Measurements from ENCODE around the gene GATAD2B.
"Not testable (repeated sequence)": the region's sequence is repeated elsewhere in the genome, so short reads cannot be mapped to it uniquely, and the experiment has no call there.

GATAD2B gene

DNA sequence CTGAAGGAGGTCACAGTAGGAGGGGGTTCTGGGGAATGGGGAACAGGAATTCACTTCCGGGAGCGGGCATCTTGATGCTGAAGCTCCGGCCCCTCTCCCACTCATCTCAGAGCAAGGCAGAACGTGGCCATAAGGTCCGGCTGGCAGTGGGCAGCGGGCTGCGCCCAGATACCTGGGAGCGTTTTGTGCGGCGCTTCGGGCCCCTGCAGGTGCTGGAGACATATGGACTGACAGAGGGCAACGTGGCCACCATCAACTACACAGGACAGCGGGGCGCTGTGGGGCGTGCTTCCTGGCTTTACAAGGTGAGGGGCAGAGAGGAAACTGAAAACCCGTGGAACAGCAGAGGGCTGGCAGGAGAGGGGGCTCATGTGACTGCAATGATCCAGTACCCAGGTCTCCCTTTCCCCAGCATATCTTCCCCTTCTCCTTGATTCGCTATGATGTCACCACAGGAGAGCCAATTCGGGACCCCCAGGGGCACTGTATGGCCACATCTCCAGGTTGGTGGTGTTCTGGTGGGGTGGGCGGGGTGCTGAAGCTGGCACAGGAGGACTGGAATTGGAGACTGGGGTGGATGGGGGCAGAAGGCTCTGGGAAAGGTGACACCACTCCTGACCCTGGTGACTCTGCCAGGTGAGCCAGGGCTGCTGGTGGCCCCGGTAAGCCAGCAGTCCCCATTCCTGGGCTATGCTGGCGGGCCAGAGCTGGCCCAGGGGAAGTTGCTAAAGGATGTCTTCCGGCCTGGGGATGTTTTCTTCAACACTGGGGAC is 144.5 kb downstream of the GATAD2B start:
- peak; percentile 36 for DNase-seq (ENCODE audit: low spot score)

DNA sequence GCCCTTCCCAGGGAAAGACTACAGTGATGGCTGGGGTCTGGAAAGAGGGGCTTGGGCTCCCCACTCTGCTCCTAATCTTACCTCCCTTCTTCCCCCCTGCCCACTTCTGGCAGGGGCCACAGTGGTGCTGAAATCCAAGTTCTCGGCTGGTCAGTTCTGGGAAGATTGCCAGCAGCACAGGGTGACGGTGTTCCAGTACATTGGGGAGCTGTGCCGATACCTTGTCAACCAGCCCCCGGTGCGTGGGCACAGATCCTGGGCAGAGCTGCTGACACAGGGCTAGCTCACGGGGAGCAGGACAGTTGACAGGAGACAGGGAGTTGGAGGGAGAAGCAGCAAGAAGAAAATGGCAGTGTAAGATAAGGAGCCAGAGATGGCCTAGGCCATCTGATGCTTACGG is 145.1 kb downstream of the GATAD2B start:
- DNase-seq (ENCODE audit: low spot score): peak; percentile 38

DNA sequence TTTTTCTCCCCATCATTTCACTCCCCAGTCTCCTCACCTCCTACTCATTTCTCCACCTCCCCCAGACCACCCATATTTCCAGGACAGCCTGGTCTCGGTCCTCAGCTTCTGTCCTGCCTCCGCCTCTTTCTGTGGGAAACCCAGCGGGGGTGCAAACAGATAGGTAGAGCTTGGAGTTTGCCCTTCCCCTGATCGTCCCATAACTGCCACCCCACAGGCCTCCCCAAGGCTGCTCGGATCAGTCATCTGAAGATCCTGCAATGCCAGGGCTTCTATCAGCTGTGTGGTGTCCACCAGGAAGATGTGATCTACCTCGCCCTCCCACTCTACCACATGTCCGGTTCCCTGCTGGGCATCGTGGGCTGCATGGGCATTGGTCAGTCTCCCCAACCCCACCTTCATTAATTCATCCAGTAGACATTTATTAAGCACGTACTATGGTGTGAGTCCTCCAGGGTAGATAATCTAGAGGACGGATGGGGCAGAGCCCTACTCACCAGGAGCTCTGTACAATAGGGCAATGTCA is 145.9 kb downstream of the GATAD2B start:
- DNase-seq (ENCODE audit: low spot score): no peak

DNA sequence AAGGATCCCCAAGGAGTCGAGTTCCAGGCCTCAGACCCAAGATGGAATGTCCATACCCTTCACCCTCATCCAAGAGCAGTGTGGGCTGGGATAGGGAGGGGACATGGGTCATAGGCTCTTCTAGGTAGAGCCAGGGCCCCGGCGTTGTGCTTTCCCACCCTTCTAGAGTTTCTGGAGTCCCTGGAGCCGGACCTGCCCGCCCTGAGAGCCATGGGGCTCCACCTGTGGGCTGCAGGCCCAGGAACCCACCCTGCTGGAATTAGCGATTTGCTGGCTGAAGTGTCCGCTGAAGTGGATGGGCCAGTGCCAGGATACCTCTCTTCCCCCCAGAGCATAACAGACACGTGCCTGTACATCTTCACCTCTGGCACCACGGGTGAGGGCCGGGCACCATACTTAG is 146.4 kb downstream of the GATAD2B start:
- DNase-seq (ENCODE audit: low spot score): no peak

DNA sequence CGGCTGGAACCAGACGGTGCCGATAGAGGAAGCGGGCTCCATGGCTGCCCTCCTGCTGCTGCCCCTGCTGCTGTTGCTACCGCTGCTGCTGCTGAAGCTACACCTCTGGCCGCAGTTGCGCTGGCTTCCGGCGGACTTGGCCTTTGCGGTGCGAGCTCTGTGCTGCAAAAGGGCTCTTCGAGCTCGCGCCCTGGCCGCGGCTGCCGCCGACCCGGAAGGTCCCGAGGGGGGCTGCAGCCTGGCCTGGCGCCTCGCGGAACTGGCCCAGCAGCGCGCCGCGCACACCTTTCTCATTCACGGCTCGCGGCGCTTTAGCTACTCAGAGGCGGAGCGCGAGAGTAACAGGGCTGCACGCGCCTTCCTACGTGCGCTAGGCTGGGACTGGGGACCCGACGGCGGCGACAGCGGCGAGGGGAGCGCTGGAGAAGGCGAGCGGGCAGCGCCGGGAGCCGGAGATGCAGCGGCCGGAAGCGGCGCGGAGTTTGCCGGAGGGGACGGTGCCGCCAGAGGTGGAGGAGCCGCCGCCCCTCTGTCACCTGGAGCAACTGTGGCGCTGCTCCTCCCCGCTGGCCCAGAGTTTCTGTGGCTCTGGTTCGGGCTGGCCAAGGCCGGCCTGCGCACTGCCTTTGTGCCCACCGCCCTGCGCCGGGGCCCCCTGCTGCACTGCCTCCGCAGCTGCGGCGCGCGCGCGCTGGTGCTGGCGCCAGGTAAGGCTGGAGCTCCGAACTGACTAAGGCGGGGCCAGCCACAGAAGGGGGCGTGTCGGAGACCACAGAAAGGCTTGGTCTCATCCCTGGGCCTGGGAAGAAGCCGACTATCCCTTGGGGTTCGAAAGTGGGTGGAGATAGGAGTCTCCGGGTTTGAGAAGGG is 147.1 kb downstream of the GATAD2B start:
- peak; percentile 58 for DNase-seq (ENCODE audit: low spot score)

DNA sequence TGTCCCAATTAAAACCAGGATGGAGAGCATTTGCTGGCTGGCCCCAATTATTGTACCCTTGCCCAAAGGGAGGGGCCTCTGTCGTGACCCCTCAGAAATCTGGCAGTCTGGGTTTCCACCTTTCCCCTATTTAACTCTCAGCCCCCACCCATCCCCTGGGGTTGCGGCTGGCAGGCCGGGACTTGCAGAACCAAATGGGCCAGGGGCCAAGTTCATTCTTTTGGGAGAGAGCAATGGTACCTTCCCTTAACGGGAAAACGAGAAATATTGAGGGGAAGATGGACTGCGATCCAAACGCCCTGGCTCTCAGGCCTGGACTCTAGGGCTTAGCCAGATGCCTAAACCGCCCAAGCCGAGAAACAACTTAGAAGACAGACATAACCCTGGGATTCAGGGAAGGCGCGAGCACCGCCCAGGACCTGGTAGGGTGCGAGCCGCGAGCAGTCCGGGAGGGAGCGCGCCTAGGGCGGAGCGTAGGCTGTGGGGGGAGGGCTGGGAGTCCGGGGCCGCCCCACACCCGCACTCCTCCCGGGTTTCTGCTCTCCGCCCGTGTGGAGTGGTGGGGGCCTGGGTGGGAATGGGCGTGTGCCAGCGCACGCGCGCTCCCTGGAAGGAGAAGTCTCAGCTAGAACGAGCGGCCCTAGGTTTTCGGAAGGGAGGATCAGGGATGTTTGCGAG is 147.9 kb downstream of the GATAD2B start, which contains the start of gene SLC27A3:
SLC27A3 (plus strand) TSS at position 628 of the 678 bp plus-strand sequence. CDS start 91 bp downstream, outside the sequence.
- DNase-seq (ENCODE audit: low spot score): peak; percentile 60

DNA sequence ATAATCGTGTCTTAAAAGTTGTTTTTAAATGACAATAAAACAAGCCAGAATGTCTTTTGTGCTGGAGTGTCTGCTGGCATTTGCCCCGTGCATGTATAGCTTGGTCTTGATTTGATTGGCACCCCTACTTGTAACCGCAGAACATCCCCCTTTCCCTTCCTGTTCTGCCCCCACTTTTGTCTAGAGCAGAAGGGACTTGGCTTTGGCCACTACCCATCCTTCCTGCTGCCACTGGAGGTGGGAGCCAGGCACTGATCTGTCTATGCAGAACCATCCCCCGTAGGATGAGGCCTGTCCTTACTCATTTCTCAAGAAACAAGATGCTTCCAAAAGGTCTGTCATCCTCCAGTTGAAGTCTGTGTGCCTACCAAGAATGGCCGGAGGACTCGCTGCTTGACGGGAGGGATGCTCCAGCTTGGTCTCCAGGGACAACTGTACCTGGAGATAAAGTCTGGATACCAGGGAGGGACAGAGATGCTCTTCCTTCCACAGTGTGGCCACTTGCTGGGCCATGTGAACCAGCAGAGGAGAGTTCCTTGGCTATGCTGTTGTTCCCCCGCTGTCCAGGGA is 148.7 kb downstream of the GATAD2B start:
- DNase-seq (ENCODE audit: low spot score): no peak

DNA sequence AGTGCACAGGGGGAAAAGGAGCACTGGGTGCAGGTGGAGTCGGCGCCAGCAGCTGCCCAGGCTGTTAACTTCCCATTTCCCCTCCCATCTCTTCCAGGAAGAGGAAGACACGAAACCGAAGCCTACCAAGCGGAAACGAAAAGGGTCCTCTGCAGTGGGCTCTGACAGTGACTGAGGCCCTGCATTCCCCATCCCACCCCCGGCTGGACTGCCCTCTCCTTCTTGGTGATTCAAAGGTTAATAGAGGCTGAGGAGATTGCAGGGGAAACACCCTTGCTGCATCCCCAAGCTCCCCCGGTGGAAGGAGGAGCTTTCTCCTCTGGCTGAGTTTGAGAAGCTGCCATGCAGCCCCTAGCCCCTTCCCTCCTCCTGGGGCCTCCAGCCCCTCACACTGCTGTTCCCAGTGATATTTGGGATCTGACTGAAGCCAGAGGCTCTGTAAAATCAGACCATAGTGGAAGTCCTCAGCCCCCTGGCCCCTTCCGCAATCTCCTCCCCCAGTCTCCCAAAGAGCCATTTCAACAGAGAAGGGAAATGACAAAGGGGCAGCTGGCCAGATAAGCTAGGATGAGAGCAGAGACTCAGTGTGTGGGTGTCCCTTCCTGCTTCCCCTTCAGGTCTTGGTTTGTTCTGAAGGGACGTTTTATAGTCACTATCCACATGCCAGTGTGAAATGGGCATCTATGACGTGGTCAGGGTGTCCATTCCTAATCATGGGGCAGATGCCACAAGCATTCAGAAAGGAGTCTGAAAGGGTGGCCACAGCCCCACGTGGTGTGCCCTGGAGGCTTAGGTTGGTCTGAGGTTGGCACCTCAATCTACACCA is 149.5 kb downstream of the GATAD2B start:
- no peak for DNase-seq (ENCODE audit: low spot score)

DNA sequence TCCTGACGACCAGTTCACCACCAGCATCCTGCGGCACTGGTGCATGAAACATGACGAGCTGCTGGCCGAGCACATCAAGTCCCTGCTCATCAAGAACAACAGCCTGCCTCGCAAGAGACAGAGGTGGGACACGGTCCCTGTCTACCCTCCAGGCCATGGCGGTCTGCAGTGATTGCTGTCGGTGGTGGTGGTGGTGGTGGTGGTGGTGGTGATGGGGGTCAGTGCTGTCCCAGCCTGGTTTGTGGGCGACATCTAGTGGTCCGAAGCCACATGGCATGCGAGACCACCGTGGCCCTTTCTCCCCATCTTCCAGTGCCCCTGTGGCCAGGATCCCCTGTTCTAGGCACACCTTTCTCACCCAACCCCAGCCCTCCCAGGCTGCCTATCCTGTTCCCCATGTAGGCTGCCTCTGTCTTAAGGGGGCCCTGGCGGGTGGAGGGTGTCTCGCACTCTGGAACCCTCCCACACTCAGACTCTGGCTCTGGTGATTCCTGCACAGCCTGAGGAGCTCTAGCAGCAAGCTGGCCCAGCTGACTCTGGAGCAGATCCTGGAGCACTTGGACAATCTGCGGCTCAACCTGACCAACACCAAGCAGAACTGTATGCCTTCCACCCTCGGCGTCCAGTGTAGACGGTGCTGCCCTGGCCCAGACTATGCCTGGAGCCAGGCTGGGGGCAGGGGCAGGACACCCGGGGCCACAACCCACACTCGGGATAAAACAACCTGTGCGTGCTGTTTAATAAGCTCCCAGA is 150.8 kb downstream of the GATAD2B start:
- DNase-seq (ENCODE audit: low spot score): no peak

DNA sequence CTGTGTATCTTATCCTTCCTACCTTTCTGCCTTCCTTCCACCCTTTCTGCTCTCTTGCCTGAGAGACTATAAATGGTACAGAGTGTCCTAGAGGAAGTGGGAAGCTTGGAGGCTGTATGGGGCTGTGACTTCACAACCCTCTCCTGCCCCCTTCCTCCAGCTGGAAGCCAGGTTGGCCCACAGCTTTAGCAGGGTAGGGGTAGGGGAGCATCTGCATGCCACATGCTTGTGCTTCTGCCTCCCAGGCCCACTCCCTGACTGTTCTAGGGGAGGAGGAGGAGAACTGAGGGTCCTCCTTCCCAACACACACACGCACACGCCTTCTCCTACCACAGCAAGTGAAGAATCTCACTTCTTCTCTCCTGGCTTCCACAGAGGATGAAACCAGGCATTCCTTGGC is 151.5 kb downstream of the GATAD2B start:
- DNase-seq (ENCODE audit: low spot score): no peak

DNA sequence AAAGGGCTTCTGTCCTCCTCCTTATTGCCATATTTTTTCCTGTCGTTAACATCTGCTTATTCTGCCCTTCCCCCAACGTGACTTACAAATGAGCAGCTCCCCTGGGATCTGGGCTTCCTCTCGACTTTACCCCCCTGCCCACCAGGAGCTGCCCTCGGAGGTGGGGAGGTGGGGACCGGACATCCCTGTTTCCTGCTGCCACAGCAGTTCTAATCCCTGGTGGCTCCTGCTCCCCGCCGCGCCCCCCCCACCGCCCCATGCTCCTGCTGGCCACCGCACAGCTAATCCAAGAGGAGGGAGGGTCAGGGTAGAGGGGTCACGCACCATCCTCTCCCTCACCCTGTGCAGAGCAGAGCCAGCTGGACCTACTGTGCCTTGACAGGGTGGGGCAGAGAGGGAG is 152.0 kb downstream of the GATAD2B start:
- DNase-seq (ENCODE audit: low spot score): no peak

DNA sequence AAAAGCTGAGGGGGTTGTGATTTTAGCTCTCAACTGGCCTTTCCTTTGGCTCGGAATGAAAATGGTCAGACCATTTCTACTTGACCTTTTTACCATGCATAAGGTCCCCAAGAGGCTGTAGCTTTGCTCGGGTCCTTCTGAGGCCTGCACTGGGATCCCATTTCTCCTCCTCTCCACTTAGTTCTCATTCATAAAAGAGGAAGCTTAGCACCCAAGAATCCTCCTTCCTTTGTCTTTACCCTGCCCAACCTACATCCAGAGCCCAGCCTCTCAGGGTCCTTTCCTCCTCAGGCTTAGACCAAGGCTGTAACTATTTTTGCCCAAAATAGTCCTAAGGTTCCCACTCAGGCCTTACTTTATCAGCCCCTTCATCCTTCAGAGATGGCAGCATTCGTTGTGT is 153.6 kb downstream of the GATAD2B start:
- DNase-seq (ENCODE audit: low spot score): no peak

DNA sequence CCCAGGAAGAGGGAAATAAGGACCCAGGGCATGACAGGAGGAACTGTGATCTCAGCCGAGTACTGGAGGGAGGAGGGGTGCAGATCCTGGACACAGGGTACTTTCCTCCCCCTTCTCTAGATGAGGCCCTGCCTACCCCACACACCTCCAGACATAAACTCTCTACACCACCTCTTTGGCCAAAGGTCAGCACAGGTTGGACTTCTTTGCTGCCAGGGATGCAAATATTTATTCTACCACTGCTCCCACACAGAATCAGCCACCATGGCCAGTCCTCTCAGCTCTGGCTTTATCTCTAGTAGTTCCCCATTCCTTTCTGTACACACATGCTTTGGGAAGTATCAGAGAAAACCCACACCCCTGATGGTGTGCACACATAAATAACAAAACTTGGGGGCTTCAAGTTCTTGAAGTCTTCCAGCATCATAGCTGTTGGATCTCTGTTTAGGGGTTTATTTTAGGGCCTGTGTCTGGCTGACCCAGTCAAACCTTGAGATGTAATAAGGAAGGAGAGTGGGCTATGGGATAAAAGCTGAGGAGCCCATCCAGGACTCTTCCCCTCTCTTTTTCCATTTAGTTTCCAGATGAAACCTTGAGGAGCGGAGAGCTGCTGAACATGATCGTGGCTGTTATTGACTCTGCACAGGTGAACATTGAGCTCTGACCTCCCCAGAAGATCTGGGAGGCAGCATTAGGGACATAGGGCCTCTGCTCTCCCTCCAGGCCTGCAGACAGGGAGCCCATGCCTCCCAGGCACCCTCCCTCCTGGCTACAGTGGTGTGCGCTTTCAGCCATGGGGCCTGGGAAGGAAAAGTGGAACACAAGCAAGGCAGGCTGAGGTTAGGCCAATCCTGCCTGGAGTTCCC is 154.2 kb downstream of the GATAD2B start:
- no peak for DNase-seq (ENCODE audit: low spot score)

DNA sequence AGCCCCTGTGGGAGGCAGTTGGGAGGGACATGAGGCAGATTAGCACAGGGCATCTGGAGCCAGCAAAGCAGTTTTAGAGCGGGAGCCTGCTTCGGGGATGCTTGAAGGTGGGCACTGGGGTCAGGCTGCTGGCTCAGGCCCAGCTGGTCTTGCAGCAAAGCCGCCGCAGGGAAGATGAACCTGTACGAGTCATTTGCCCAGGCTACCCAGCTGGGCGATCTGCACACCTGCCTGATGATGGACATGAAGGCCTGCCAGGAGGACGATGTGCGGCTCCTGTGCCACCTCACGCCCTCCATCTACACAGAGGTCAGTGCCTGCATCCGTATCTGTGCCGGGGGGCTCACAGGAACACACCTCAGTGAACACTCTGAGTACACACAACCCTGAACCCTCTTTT is 155.3 kb downstream of the GATAD2B start:
- DNase-seq (ENCODE audit: low spot score): no peak

DNA sequence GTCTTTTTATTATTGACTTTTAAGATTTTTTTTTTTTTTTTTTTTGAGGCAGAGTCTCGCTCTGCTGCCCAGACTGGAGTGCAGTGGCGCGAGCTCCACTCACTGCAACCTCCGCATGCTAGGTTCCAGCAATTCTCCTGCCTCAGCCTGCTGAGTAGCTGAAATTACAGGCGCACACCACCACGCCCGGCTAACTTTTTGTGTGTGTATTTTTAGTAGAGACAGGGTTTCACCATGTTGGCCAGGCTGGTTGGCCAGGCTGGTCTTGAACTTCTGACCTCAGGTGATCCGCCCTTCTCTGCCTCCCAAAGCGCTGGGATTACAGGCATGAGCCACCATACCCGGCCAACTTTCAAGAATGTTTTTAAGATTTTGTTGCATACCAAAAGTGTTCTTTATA is 156.1 kb downstream of the GATAD2B start:
- DNase-seq (ENCODE audit: low spot score): not testable (repeated sequence)

DNA sequence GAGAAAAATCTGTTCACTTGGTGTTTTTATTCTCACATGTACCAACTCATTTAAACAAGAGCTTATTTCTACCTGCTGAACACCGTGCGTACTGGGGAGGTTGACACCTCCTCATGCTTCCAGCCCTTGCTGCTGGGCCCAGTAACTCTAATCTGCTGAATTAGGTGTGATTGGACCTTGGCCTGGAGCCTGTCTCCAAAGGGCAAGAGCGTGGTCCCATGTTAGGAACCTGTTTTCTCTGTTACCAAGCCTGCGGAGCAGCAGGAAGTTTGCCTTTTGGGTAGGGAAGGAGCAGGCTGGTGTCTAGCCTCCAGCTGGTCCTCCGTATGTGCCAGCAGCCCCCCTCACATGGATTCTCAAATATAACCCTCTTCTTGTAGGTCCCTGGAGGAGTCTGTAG is 158.5 kb downstream of the GATAD2B start:
- no peak for DNase-seq (ENCODE audit: low spot score)

DNA sequence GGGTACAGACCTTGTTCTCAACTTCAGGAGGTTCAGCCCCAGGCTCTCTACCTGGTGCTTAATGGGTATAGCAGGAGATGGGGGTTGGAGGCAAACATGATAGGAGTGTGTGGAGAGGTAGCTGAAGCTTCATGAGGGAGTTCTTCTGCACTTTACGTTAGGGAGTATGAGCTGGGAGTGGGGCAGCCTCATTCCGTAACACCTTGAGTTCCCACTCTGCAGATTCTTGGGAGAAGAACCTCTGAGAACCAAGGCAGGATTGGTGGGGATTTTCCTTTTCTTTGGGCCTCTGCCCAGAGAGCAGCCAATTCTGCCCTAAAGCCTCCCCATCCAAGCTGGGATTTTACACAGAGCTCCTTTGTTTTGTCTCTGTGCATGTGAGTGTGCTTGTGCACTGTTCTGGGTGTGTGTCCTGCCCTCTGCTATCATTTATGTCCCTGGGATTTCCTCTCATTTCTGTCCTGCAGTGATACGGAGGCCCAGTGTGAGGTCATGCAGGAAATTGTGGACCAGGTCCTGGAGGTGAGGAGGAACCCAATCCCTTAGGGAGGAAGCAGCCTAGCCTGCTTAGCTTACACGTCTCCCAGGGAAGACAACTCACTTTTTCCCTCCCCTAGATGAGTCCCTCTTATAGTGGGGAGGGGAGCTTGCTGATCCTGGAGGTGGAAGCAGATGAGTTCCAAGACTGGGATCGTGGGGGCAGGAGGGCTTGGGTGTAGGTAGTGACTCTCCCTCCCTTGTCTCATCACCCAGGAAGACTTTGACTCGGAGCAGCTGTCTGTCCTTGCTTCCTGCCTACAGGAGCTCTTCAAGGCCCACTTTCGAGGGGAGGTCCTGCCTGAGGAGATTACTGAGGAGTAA is 159.2 kb downstream of the GATAD2B start:
- no peak for DNase-seq (ENCODE audit: low spot score)

DNA sequence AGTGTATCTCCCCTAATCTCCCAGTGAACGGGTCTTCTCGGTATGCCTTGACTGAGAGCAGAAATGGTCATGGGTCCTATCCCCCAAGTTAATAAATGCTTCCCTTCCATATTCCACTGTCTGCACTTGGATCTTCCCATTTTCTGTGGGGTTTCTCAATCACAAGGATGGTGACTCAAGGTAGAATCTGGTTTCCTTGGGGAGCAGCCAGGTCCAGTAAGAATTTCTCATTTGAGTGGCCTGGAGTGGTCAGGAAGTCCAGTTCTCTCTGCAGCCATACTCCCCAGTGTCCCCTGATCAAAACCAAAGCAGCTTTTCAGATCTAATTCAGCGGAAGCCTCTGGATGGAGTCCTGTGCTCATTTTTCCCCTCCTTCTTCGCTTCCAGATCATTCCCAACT is 162.3 kb downstream of the GATAD2B start:
- no peak for DNase-seq (ENCODE audit: low spot score)
